Left ventricle myocardium inferior (tissue), 1 donor: ENCODE data around the gene FNBP1L. TPM values are rescaled to one million over a fixed set of nuclear protein-coding genes. Genes with fewer than 3 reads are reported as not detected.

Source experiments
- DNase-seq: peaks from one replicate; pipeline ENCODE4 v3.0.0-alpha.2; 2020
- H3K27ac ChIP-seq: fragments of 200-600 bp; replicated peaks from 2 replicates; pipeline ENCODE4 v1.8.0; 2021
- H3K27me3 ChIP-seq: fragments of 200-600 bp; 2 replicates; pipeline ENCODE4 v1.8.0; 2021; ENCODE audit warnings: low read depth
- H3K36me3 ChIP-seq: fragments of 200-600 bp; 2 replicates; pipeline ENCODE4 v1.8.0; 2021
- H3K4me1 ChIP-seq: fragments of 200-600 bp; 2 replicates; pipeline ENCODE4 v1.8.0; 2021
- H3K4me3 ChIP-seq: fragments of 200-600 bp; 2 replicates; pipeline ENCODE4 v1.8.0; 2021; ENCODE audit warnings: mild to moderate bottlenecking, moderate library complexity
- H3K9me3 ChIP-seq: fragments of 200-600 bp; replicated peaks from 2 replicates; pipeline ENCODE4 v1.8.0; 2021
- intact Hi-C: fragments of 100-400 bp; cut with micrococcal nuclease; formaldehyde crosslinking; loops from one replicate; pipeline ENCODE4 v1.11.0; 2022
- total RNA-seq: library from RNA; stranded (reverse); fragmentation: NEBNext Ultra II Directional; extraction: Animal tissue kit (Norgen Biotek cat#: 25700); gene quantifications from one replicate; pipeline ENCODE4 v1.2.1, GENCODE V29; 2021
- TF ChIP-seq, protein P1 (sequence below): fragments of 200-600 bp; IDR thresholded peaks from 2 replicates; pipeline ENCODE4 v1.8.0; 2021; ENCODE audit warnings: antibody characterized with exemption, mild to moderate bottlenecking, borderline replicate concordance
- donor health status: DM: no; HTN: yes; CAD: no; lungs with severe emphysema.

FNBP1L gene
- total RNA-seq, 1 donor from 2014 or later: 28.0 TPM

DNA sequence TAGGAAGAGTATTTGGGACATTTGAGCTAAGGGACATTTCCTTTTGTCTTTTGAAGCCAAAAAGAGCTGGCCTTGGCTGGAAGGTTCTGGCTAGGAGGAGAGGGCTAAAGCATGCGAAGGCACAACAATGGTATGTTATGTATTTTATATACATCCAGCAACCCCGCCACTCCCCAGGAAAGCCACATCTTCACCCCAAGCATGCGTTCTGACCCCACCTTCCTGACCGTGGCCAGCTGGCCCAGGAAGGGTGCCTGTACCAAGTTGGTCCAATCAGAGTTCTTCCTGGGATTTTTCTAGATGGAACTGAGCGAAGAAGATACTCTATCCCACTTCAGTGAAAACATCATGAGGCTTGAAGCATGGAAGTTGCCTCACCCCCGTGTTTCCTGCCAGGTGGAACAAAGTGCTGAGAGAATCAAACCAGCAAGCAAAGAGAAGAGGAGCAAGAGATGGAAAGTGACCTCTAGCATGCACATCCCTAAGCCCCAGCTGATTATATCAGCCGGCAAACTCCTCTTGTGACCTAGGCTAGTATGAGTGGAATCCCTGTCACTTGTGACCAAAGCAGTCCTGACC lies 151.0 kb downstream of the FNBP1L start:
- Histone ChIP-seq H3K27me3 (no peaks in the 10 kb centered on the region), H3K36me3 (no peaks in the 10 kb centered on the region), H3K27ac (peak overlapping the region; percentile 78), H3K4me3 (no peak overlapping the region), H3K4me1 (peaks cover 100% of the 10 kb centered on the region), H3K9me3 (no peaks in the 10 kb centered on the region)
- intact Hi-C loops: no loop called here
- no peak for DNase-seq
- TF ChIP-seq, protein P1, sequence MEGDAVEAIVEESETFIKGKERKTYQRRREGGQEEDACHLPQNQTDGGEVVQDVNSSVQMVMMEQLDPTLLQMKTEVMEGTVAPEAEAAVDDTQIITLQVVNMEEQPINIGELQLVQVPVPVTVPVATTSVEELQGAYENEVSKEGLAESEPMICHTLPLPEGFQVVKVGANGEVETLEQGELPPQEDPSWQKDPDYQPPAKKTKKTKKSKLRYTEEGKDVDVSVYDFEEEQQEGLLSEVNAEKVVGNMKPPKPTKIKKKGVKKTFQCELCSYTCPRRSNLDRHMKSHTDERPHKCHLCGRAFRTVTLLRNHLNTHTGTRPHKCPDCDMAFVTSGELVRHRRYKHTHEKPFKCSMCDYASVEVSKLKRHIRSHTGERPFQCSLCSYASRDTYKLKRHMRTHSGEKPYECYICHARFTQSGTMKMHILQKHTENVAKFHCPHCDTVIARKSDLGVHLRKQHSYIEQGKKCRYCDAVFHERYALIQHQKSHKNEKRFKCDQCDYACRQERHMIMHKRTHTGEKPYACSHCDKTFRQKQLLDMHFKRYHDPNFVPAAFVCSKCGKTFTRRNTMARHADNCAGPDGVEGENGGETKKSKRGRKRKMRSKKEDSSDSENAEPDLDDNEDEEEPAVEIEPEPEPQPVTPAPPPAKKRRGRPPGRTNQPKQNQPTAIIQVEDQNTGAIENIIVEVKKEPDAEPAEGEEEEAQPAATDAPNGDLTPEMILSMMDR: no peak

GRCh38 chr1:93599479-93599878 lies 151.6 kb downstream of the FNBP1L start:
- intact Hi-C loops: no loop called here
- TF ChIP-seq, protein P1: no peak
- Histone ChIP-seq H3K4me3 (no peak overlapping the region), H3K27me3 (no peaks in the 10 kb centered on the region), H3K36me3 (no peaks in the 10 kb centered on the region), H3K4me1 (peaks cover 100% of the 10 kb centered on the region), H3K27ac (peak overlapping the region; percentile 78), H3K9me3 (no peaks in the 10 kb centered on the region)
- DNase-seq: no peak

GRCh38 chr1:93600663-93601062 lies 152.7 kb downstream of the FNBP1L start:
- H3K27ac ChIP-seq: peak overlapping the region; percentile 78
- H3K9me3 ChIP-seq: no peaks in the 10 kb centered on the region
- no peak overlapping the region for H3K4me3 ChIP-seq
- peaks cover 100% of the 10 kb centered on the region for H3K4me1 ChIP-seq
- no peaks in the 10 kb centered on the region for H3K27me3 ChIP-seq
- intact Hi-C loops: no loop called here
- DNase-seq: no peak
- TF ChIP-seq, protein P1: no peak
- no peaks in the 10 kb centered on the region for H3K36me3 ChIP-seq

DNA sequence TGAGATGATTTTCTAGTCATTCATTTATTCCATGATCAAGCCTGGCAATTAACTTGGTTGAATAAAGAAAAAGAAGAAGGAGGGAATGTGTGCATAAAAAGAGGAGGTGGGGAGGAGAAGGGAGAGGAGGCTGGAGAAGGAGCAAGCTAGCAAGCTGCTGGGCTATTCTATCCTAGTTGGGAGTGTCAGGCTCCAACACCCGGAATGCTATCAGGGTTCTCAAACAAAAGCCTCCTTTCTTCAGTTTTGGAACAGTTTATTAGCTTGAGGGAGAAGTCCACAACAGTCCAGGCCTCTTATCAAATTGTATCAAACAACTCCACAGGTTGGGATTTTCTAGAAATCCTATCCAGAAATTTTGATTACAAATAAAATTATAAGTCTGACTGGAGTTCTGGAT lies 153.8 kb downstream of the FNBP1L start:
- H3K27me3 ChIP-seq: no peaks in the 10 kb centered on the region
- no peak overlapping the region for H3K4me3 ChIP-seq
- H3K36me3 ChIP-seq: no peaks in the 10 kb centered on the region
- H3K4me1 ChIP-seq: peaks cover 100% of the 10 kb centered on the region
- no peak for DNase-seq
- no peaks in the 10 kb centered on the region for H3K9me3 ChIP-seq
- peak overlapping the region; percentile 78 for H3K27ac ChIP-seq
- TF ChIP-seq, protein P1: no peak
- intact Hi-C loops: no loop called here

GRCh38 chr1:93602101-93602500 lies 154.2 kb downstream of the FNBP1L start:
- no peaks in the 10 kb centered on the region for H3K36me3 ChIP-seq
- TF ChIP-seq, protein P1: no peak
- no peaks in the 10 kb centered on the region for H3K9me3 ChIP-seq
- H3K4me3 ChIP-seq: no peak overlapping the region
- H3K4me1 ChIP-seq: peaks cover 100% of the 10 kb centered on the region
- DNase-seq: no peak
- intact Hi-C loops: no loop called here
- H3K27me3 ChIP-seq: no peaks in the 10 kb centered on the region
- no peak overlapping the region for H3K27ac ChIP-seq

GRCh38 chr1:93603106-93603505 lies 155.2 kb downstream of the FNBP1L start:
- Histone ChIP-seq H3K27me3 (no peaks in the 10 kb centered on the region), H3K9me3 (no peaks in the 10 kb centered on the region), H3K4me1 (peaks cover 100% of the 10 kb centered on the region), H3K36me3 (no peaks in the 10 kb centered on the region), H3K27ac (peak overlapping the region; percentile 84), H3K4me3 (no peak overlapping the region)
- intact Hi-C loops: no loop called here
- no peak for DNase-seq
- TF ChIP-seq, protein P1: no peak
